CD4-positive, alpha-beta T cell treated with Interleukin-10 for 1 hour (primary cell): ENCODE results near the gene KDM4C.
A peak's percentile ranks its signal among the peaks of the same experiment; 100 is the strongest.

ENCODE experiments used
- DNase-seq: peaks from one replicate; pipeline ENCODE4 v3.0.0-alpha.2; 2020

Gene KDM4C

GRCh38 chr9:6870650-6871477 is 113.1 kb downstream of the KDM4C start:
- DNase-seq = no peak

- DNase-seq = peak; percentile 12
Measured at GRCh38 chr9:6873857-6874256, 116.1 kb downstream of the KDM4C start.

GRCh38 chr9:6876195-6876894 is 118.6 kb downstream of the KDM4C start:
- DNase-seq = no peak

GRCh38 chr9:6877671-6878161 is 119.9 kb downstream of the KDM4C start:
- no peak for DNase-seq

GRCh38 chr9:6880626-6881025 is 122.9 kb downstream of the KDM4C start:
- DNase-seq = no peak

- DNase-seq = no peak
Measured at GRCh38 chr9:6884101-6884500, 126.3 kb downstream of the KDM4C start.

GRCh38 chr9:6884990-6885389 is 127.2 kb downstream of the KDM4C start:
- DNase-seq = no peak

GRCh38 chr9:6887051-6887450 is 129.3 kb downstream of the KDM4C start:
- DNase-seq = no peak

- no peak for DNase-seq
Measured at GRCh38 chr9:6889868-6890267, 132.1 kb downstream of the KDM4C start.

- DNase-seq = peak; percentile 8
Measured at GRCh38 chr9:6893350-6894131, 135.8 kb downstream of the KDM4C start.

GRCh38 chr9:6894135-6894534 is 136.4 kb downstream of the KDM4C start:
- DNase-seq = no peak

GRCh38 chr9:6895754-6896153 is 138.0 kb downstream of the KDM4C start:
- no peak for DNase-seq

GRCh38 chr9:6896562-6896961 is 138.8 kb downstream of the KDM4C start:
- no peak for DNase-seq

GRCh38 chr9:6897207-6897822 is 139.5 kb downstream of the KDM4C start:
- DNase-seq = no peak

- DNase-seq = no peak
Measured at GRCh38 chr9:6897898-6898302, 140.1 kb downstream of the KDM4C start.

- DNase-seq = no peak
Measured at GRCh38 chr9:6899274-6899673, 141.5 kb downstream of the KDM4C start.

GRCh38 chr9:6900440-6900883 is 142.7 kb downstream of the KDM4C start:
- no peak for DNase-seq

- no peak for DNase-seq
Measured at GRCh38 chr9:6901180-6901579, 143.4 kb downstream of the KDM4C start.

GRCh38 chr9:6902423-6902822 is 144.7 kb downstream of the KDM4C start:
- no peak for DNase-seq

- no peak for DNase-seq
Measured at GRCh38 chr9:6904371-6904770, 146.6 kb downstream of the KDM4C start.

GRCh38 chr9:6905850-6906375 is 148.1 kb downstream of the KDM4C start:
- DNase-seq = no peak

- DNase-seq = no peak
Measured at GRCh38 chr9:6907772-6908381, 150.1 kb downstream of the KDM4C start.
